Measurements from ENCODE around the gene PDZD8.

- TF ChIP-seq CTCF (IDR thresholded peaks at IDR 0.05) (no peak), POLR2AphosphoS5 (IDR thresholded peaks at IDR 0.05; ENCODE audit: insufficient read depth in 1 of 2, low read depth in 1 of 2) (no peak)
These were observed 23.2 kb downstream of the PDZD8 start for GRCh38 chr10:117351996-117352395.
